HG02870 (cell line): ENCODE results near the gene TPCN2.
"Not testable (repeated sequence)": the region's sequence is repeated elsewhere in the genome, so short reads cannot be mapped to it uniquely, and the experiment has no call there.

ENCODE experiments used
- ATAC-seq: cut with Tn5 transposase; IDR thresholded peaks from one replicate; pipeline ENCODE4 v1.9.1; 2021; ENCODE audit warnings: mild to moderate bottlenecking, moderate library complexity; ENCODE audit not compliant: unreplicated experiment

TPCN2 gene

GRCh38 chr11:69141742-69142141 lies 93.0 kb downstream of the TPCN2 start:
- ATAC-seq = no peak

GRCh38 chr11:69142895-69143294 lies 94.2 kb downstream of the TPCN2 start:
- no peak for ATAC-seq

GRCh38 chr11:69144316-69145049 lies 95.8 kb downstream of the TPCN2 start:
- no peak for ATAC-seq

DNA sequence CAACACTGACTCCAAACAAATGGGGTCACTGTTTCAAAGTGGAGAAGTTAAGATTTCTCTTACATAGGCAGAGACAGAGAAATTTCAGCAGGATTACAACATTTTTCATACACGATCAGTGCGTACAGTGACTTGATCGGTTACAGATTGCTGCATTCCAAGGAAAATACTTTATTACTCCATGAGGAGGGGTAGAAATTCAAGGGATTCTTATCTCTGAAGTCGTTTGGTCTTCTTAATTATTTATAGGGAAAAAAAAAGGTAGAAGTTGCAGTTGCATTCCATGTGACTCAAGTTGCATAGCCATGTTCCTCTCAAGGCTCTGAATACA lies 96.3 kb downstream of the TPCN2 start:
- no peak for ATAC-seq

DNA sequence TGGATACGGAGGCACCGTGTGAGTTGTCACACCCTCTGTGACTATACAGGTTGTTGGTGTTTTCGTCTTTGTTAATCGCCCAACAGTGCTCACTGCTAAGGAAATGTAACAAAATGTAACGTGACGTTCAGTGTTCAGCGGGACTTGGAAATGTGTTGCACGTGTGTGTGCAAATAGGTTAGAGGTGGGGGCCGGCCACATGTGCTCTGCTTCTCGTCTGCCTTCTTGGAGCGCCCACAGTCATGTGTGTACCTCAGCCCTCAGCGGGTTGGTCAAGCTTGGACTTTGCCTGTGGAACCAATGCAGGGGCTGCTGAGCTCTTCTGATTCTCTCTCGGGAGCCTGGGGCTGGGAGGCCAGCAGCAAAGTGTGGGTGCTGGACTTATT lies 99.6 kb downstream of the TPCN2 start:
- ATAC-seq = no peak

GRCh38 chr11:69148806-69149205 lies 100.1 kb downstream of the TPCN2 start:
- no peak for ATAC-seq

DNA sequence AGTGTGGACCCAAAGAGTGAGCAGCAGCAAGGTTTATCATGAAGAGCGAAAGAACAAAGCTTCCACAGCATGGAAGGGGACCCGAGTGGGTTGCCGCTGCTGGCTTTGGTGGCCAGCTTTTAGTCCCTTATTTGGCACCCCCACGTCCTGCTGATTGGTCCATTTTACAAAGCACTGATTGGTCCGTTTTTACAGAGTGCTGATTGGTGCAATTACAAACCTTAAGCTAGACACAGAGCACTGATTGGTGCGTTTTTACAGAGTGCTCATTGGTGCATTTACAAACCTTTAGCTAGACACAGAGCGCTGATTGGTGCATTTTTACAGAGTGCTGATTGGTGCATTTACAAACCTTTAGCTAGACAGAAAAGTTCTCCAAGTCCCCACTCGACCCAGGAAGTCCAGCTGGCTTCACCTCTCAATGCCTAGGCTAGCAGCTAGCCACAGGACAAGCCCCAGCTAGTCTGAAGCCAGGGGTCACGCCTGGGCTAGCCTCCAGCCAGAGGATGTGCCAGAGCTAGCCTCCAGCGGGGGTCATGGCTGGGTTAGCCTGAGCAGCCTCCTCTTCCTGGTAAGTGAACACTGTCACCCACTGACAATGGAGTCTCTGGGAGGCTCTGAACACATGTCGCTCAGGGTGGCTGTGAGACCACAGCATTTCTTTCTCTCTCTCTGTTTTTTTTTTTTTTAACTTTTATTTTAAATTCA lies 100.8 kb downstream of the TPCN2 start:
- ATAC-seq = not testable (repeated sequence)

DNA sequence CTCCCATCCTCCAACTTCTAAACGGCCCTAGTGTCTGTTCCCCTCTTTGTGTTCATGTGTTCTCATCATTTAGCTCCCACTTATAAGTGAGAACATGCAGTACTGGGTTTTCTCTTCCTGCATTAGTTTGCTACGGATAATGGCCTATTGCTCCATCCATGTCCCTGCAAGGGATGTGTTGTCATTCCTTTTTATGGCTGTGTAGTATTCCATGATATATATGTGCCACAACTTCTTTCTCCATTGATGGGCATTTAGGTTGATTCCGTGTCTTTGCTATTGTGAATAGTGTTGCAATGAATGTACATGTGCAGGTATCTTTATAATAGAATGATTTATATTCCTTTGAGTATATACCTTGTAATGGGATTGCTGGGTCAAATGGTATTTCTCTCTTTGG lies 101.4 kb downstream of the TPCN2 start:
- no peak for ATAC-seq

- ATAC-seq = no peak
These were observed 103.1 kb downstream of the TPCN2 start for GRCh38 chr11:69151836-69152235.

DNA sequence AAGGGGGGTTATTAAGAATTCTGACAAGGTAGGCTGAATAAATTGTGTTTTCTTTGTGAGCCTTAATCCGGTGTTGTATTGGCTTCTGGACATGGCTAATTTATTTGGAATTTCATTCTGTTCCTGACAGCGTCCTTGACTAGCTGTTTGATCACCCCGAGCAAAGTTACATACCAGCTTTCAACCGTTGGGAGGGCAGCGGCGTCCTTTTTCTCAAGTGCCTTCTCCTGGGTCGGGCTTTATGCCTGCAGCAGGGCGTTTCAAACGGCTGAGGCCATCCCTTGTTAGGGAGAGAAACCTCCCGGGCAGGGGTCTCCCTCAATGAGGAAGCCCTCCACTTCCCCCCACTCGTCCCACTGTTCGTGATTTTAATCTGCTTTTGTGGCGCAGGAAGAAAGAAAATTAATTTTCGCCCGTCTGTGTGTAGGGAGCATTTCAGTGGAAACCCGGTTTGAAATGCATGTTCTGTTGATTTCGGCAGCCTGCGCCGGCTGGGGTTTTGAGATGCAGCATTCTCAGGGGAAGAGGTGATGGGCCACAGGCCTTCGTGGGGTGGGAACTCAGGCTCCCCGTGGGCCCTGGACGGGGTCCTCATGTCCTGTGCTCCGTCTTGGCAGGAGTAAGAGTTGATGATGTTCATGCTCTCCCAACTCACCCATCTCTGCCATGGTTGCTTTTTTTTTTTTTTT lies 104.1 kb downstream of the TPCN2 start:
- no peak for ATAC-seq

DNA sequence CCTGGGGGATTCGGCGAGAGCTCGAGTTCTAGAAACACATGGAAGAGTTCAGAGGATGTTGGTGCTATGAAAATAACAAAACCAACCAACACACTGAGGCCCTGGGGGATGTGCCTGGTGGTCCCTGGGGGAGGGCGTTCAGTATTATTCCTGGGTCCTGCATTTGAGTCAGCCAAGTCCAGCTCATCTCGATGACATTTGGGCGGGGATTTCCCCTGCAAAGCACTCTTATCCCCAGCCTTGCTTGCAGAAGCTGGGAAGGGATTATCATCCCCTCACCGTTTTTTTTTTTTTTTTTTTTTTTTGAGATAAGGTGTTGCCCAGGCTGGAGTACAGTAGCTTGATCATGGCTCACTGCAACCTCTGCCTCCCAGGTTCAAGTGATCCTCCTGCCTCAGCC lies 104.9 kb downstream of the TPCN2 start:
- no peak for ATAC-seq

DNA sequence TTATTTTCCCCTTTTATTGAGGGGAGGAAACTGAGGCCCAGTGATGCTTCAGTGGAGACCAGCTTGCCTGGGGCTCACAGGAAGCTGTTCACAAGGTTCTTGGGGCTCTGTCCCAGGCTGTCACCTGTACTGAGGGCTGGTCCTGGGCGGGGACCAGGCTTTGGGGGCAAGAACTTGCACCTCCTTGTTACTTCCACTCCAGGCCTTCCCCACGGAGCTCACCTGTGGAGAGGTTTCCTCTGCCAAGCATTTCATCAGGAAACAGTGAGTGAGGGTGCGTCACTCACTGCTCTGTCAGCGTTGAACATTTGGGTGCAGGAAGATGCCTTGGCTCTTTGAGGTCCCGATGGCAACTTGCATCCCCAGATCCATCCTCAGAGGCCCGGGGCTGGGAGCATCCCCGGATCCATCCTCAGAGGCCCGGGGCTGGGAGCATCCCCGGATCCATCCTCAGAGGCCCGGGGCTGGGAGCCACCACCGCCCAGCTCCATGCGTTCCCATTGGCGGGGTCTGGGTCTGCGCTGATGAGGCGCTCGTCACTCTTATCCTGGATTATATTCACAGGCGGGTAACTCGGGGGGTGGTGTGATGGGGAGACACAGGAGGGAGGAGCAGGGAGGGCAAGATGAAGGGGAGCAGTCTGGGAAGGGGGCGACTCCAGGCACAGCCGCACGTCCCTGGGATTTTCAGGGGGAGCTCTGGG lies 105.6 kb downstream of the TPCN2 start:
- ATAC-seq = no peak

- ATAC-seq = no peak
These were observed 106.2 kb downstream of the TPCN2 start for GRCh38 chr11:69154938-69155301.

DNA sequence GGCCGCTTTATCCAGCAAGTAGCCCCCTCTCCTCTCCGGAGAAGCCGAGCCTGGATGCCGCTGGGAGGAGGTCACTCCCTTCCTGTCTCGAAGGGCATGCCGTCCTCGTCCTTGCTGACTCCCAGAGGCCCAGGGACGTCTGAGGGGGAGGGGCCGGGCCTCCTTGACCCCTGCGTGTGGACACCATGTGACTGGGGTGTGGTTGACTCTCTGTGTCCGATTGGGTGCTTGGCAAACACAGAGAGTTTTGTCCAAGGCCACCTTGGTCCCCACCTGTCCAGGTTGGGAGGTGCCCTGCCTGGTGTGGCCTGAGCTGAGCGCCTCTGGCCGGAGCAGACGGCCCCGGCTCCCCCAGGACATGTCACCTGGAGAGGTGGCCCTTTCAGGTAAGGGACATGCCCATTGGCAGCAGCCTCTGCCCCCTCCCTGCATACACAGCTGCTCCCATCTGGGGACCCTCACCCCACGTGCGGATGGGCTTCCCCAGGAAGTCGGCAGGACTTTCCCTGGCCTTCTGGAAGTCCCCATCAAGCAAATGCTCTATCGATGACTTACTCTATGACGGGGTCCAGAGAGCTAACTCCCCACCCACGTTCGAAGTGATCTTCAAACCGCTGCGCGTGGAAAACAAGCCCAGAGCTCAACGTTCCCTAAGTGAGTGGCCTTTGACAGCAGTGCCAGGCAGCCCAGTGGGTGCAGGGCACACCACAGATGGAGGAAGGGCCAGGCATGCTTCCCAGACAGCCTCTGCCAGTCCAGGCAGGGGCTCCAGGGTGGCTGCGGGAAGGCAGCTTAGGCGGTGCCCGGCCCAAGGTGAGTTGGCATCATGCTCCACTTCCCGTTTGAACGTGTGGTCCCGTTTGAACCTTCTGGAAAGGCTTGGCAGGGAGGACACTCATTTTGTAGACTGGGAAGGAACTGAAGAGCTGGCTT lies 106.8 kb downstream of the TPCN2 start, which contains the start of gene SMIM38:
TSS of gene SMIM38 (plus strand) at position 634 of the 933 bp plus-strand sequence. CDS start 1,912 bp downstream, outside the sequence.
- ATAC-seq = no peak

GRCh38 chr11:69156235-69156639 lies 107.5 kb downstream of the TPCN2 start:
- no peak for ATAC-seq

GRCh38 chr11:69156673-69157155 lies 108.0 kb downstream of the TPCN2 start:
- ATAC-seq = no peak

- ATAC-seq = no peak
These were observed 108.6 kb downstream of the TPCN2 start for GRCh38 chr11:69157156-69157821.

DNA sequence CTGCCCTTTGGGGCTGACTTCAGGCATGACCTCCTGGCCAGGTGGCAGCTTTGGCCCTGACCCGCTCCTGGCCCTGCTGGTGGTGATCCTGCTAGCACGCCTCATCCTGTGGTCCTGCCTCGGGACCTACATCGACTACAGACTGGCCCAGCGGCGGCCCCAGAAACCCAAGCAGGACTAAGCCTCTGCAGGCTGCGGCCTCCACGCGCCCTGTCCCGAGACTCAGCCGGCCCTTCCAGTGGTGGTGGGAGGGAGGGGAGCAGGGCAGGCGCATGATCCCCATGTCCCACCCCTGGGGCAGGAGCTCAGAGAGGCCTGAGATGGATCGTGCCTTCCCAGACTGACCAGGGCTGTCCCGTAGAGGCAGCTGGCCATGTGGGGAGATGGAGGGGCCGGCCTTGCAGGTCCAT lies 109.1 kb downstream of the TPCN2 start:
- no peak for ATAC-seq

GRCh38 chr11:69158301-69159149 lies 109.8 kb downstream of the TPCN2 start:
- no peak for ATAC-seq
